OCI-LY7 (cell line): Measurements from ENCODE around the gene ZHX3.

Experiments
- EZH2phosphoT487 ChIP-seq: fragments of 200-600 bp; sonication (generic); IDR thresholded peaks from 2 replicates; pipeline ENCODE4 v1.6.1; 2018; ENCODE audit warnings: low read depth, borderline replicate concordance, mild to moderate bottlenecking, mixed run types, antibody characterized with exemption, low read length, moderate library complexity, mixed read lengths
- TF ChIP-seq, protein P1 (sequence below): fragments of 200-600 bp; sonication (generic); conservative IDR thresholded peaks from 2 replicates; pipeline ENCODE4 v1.5.1; 2014; ENCODE audit warnings: mild to moderate bottlenecking, antibody characterized with exemption, low read length, moderate library complexity, mixed read lengths

GRCh38 chr20:41191562-41192500 is 125.7 kb downstream of the ZHX3 start:
- TF ChIP-seq, protein P1, sequence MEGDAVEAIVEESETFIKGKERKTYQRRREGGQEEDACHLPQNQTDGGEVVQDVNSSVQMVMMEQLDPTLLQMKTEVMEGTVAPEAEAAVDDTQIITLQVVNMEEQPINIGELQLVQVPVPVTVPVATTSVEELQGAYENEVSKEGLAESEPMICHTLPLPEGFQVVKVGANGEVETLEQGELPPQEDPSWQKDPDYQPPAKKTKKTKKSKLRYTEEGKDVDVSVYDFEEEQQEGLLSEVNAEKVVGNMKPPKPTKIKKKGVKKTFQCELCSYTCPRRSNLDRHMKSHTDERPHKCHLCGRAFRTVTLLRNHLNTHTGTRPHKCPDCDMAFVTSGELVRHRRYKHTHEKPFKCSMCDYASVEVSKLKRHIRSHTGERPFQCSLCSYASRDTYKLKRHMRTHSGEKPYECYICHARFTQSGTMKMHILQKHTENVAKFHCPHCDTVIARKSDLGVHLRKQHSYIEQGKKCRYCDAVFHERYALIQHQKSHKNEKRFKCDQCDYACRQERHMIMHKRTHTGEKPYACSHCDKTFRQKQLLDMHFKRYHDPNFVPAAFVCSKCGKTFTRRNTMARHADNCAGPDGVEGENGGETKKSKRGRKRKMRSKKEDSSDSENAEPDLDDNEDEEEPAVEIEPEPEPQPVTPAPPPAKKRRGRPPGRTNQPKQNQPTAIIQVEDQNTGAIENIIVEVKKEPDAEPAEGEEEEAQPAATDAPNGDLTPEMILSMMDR: no peak
- no peak for TF ChIP-seq EZH2phosphoT487
